ENCODE data around the gene PTBP1.

Gene PTBP1

GRCh38 chr19:796692-797527, at the start of gene PTBP1:
PTBP1 (plus strand) TSS chr19:797452; CDS start chr19:797498, 46 bp downstream.
- TF ChIP-seq JUND (IDR thresholded peaks at IDR 0.05; ENCODE audit: low read depth), result no peak
- in situ Hi-C loops (cut with HindIII; ENCODE audit: low pct_unique_long_range_greater_than_20kb, low sequenced_read_pairs), result no loop called here
- DNase-seq (ENCODE audit: low read depth in 1 of 2, low spot score in 1 of 2), result peak; percentile 89 to 99

- in situ Hi-C loops (cut with HindIII; ENCODE audit: low pct_unique_long_range_greater_than_20kb, low sequenced_read_pairs), result no loop called here
- peak in 1 of 2 experiments; percentile 39 for DNase-seq (ENCODE audit: low read depth in 1 of 2, low spot score in 1 of 2)
- TF ChIP-seq JUND (IDR thresholded peaks at IDR 0.05; ENCODE audit: low read depth), result no peak
Observed at GRCh38 chr19:748274-748598, 49.0 kb upstream of the PTBP1 start.

- in situ Hi-C loops (cut with HindIII; ENCODE audit: low pct_unique_long_range_greater_than_20kb, low sequenced_read_pairs), result no loop called here
Observed at GRCh38 chr19:749811-750210, 47.4 kb upstream of the PTBP1 start.

GRCh38 chr19:750640-751423, 46.4 kb upstream of the PTBP1 start, which contains the start of gene MISP:
MISP (plus strand) TSS chr19:751112; CDS start chr19:756947, 5,835 bp downstream.
- peak; percentile 83 to 88 for DNase-seq (ENCODE audit: low read depth in 1 of 2, low spot score in 1 of 2)
- TF ChIP-seq JUND (IDR thresholded peaks at IDR 0.05; ENCODE audit: low read depth), result no peak
- in situ Hi-C loops (cut with HindIII; ENCODE audit: low pct_unique_long_range_greater_than_20kb, low sequenced_read_pairs), result no loop called here

More at GRCh38 chr19:749811-750210, 47.4 kb upstream of the PTBP1 start:
- TF ChIP-seq JUND (IDR thresholded peaks at IDR 0.05; ENCODE audit: low read depth), result no peak
- DNase-seq (ENCODE audit: low read depth in 1 of 2, low spot score in 1 of 2), result no peak

GRCh38 chr19:751501-752341, 45.5 kb upstream of the PTBP1 start:
- in situ Hi-C loops (cut with HindIII; ENCODE audit: low pct_unique_long_range_greater_than_20kb, low sequenced_read_pairs), result no loop called here
- no peak for TF ChIP-seq JUND (IDR thresholded peaks at IDR 0.05; ENCODE audit: low read depth)
- DNase-seq (ENCODE audit: low read depth in 1 of 2, low spot score in 1 of 2), result peak; percentile 57 to 71

- no peak for TF ChIP-seq JUND (IDR thresholded peaks at IDR 0.05; ENCODE audit: low read depth)
- DNase-seq (ENCODE audit: low read depth in 1 of 2, low spot score in 1 of 2), result peak; percentile 86 to 87
- in situ Hi-C loops (cut with HindIII; ENCODE audit: low pct_unique_long_range_greater_than_20kb, low sequenced_read_pairs), result no loop called here
Observed at GRCh38 chr19:752652-753517, 44.4 kb upstream of the PTBP1 start.

GRCh38 chr19:754530-754929, 42.7 kb upstream of the PTBP1 start:
- no peak for TF ChIP-seq JUND (IDR thresholded peaks at IDR 0.05; ENCODE audit: low read depth)
- in situ Hi-C loops (cut with HindIII; ENCODE audit: low pct_unique_long_range_greater_than_20kb, low sequenced_read_pairs), result no loop called here
- no peak for DNase-seq (ENCODE audit: low read depth in 1 of 2, low spot score in 1 of 2)

- no peak for DNase-seq (ENCODE audit: low read depth in 1 of 2, low spot score in 1 of 2)
- no peak for TF ChIP-seq JUND (IDR thresholded peaks at IDR 0.05; ENCODE audit: low read depth)
- in situ Hi-C loops (cut with HindIII; ENCODE audit: low pct_unique_long_range_greater_than_20kb, low sequenced_read_pairs), result no loop called here
Observed at GRCh38 chr19:755063-755462, 42.2 kb upstream of the PTBP1 start.

GRCh38 chr19:756236-756635, 41.0 kb upstream of the PTBP1 start:
- in situ Hi-C loops (cut with HindIII; ENCODE audit: low pct_unique_long_range_greater_than_20kb, low sequenced_read_pairs), result no loop called here
- DNase-seq (ENCODE audit: low read depth in 1 of 2, low spot score in 1 of 2), result peak in 1 of 2 experiments; percentile 86
- no peak for TF ChIP-seq JUND (IDR thresholded peaks at IDR 0.05; ENCODE audit: low read depth)

GRCh38 chr19:756821-757688, 40.2 kb upstream of the PTBP1 start:
- in situ Hi-C loops (cut with HindIII; ENCODE audit: low pct_unique_long_range_greater_than_20kb, low sequenced_read_pairs), result no loop called here
- no peak for DNase-seq (ENCODE audit: low read depth in 1 of 2, low spot score in 1 of 2)
- TF ChIP-seq JUND (IDR thresholded peaks at IDR 0.05; ENCODE audit: low read depth), result no peak

All from T47D (cell line).